Stimulated activated CD8-positive, alpha-beta memory T cell treated with anti-CD3 and anti-CD28 coated beads, Interleukin-12 subunit alpha, Interleukin-12 subunit beta, amount 100 ng/mL, for 4 hours (primary cell): ENCODE measurements around the gene KRT78.
A peak's percentile ranks its signal among the peaks of the same experiment; 100 is the strongest.
"Not testable (repeated sequence)": the region's sequence is repeated elsewhere in the genome, so short reads cannot be mapped to it uniquely, and the experiment has no call there.

Experiments
- DNase-seq: peaks from one replicate; pipeline ENCODE4 v3.0.0-alpha.2; 2020; ENCODE audit warnings: low read depth

The KRT78 gene

GRCh38 chr12:52848661-52849255 is at the start of gene KRT78:
TSS of gene KRT78 (minus strand) at chr12:52848994. CDS start at chr12:52848930, 64 bp downstream.
- DNase-seq: no peak

GRCh38 chr12:52896190-52897100 is 47.7 kb upstream of the KRT78 start:
- no peak for DNase-seq

GRCh38 chr12:52895726-52896189 is 47.0 kb upstream of the KRT78 start:
- no peak for DNase-seq

- no peak for DNase-seq
Measured at GRCh38 chr12:52892974-52893373, 44.2 kb upstream of the KRT78 start.

GRCh38 chr12:52892207-52892852 is 43.5 kb upstream of the KRT78 start:
- no peak for DNase-seq

- no peak for DNase-seq
Measured at GRCh38 chr12:52891044-52891443, 42.2 kb upstream of the KRT78 start.

GRCh38 chr12:52890417-52890816 is 41.6 kb upstream of the KRT78 start:
- DNase-seq: no peak

- DNase-seq: peak; percentile 61
Measured at GRCh38 chr12:52884526-52885293, 35.9 kb upstream of the KRT78 start.

- not testable (repeated sequence) for DNase-seq
Measured at GRCh38 chr12:52880499-52880898, 31.7 kb upstream of the KRT78 start.

GRCh38 chr12:52879394-52880351 is 30.9 kb upstream of the KRT78 start:
- DNase-seq: peak; percentile 38

- no peak for DNase-seq
Measured at GRCh38 chr12:52878507-52879393, 30.0 kb upstream of the KRT78 start.

GRCh38 chr12:52877242-52877641 is 28.4 kb upstream of the KRT78 start:
- no peak for DNase-seq

GRCh38 chr12:52876372-52876771 is 27.6 kb upstream of the KRT78 start:
- DNase-seq: no peak

GRCh38 chr12:52874573-52875435 is 26.0 kb upstream of the KRT78 start:
- DNase-seq: no peak

- DNase-seq: peak; percentile 28
Measured at GRCh38 chr12:52873832-52874572, 25.2 kb upstream of the KRT78 start.

- no peak for DNase-seq
Measured at GRCh38 chr12:52873513-52873831, 24.7 kb upstream of the KRT78 start.

- DNase-seq: no peak
Measured at GRCh38 chr12:52872644-52873389, 24.0 kb upstream of the KRT78 start.
